ENCODE results near the gene LCOR.
"Not testable (repeated sequence)": the region's sequence is repeated elsewhere in the genome, so short reads cannot be mapped to it uniquely, and the experiment has no call there.

Gene LCOR

GRCh38 chr10:97016728-97017473, 184.8 kb downstream of the LCOR start:
- peak; percentile 53 to 71 for ATAC-seq

- ATAC-seq = no peak
Measured at GRCh38 chr10:97017474-97017903, 185.4 kb downstream of the LCOR start.

- ATAC-seq = no peak
Measured at GRCh38 chr10:97018251-97019212, 186.4 kb downstream of the LCOR start.

GRCh38 chr10:97019213-97019844, 187.2 kb downstream of the LCOR start:
- no peak for ATAC-seq

GRCh38 chr10:97020452-97021400, 188.6 kb downstream of the LCOR start:
- ATAC-seq = no peak

GRCh38 chr10:97022616-97023015, 190.5 kb downstream of the LCOR start:
- ATAC-seq = no peak

- no peak for ATAC-seq
Measured at GRCh38 chr10:97023401-97024167, 191.5 kb downstream of the LCOR start.

- no peak for ATAC-seq
Measured at GRCh38 chr10:97024168-97025073, 192.3 kb downstream of the LCOR start.

- ATAC-seq = peak in 1 of 2 donors; percentile 48
Measured at GRCh38 chr10:97025613-97026242, 193.6 kb downstream of the LCOR start.

- no peak for ATAC-seq
Measured at GRCh38 chr10:97028126-97028831, 196.2 kb downstream of the LCOR start.

- ATAC-seq = no peak
Measured at GRCh38 chr10:97028832-97029178, 196.7 kb downstream of the LCOR start.

GRCh38 chr10:97029271-97029670, 197.2 kb downstream of the LCOR start:
- no peak for ATAC-seq

- no peak for ATAC-seq
Measured at GRCh38 chr10:97030894-97031293, 198.8 kb downstream of the LCOR start.

- ATAC-seq = no peak
Measured at GRCh38 chr10:97031459-97031858, 199.4 kb downstream of the LCOR start.

- ATAC-seq = no peak
Measured at GRCh38 chr10:97032624-97033023, 200.5 kb downstream of the LCOR start.

- ATAC-seq = not testable (repeated sequence)
Measured at GRCh38 chr10:97033841-97034240, 201.7 kb downstream of the LCOR start.

GRCh38 chr10:97034301-97034700, 202.2 kb downstream of the LCOR start:
- no peak for ATAC-seq

- ATAC-seq = no peak
Measured at GRCh38 chr10:97034958-97035769, 203.1 kb downstream of the LCOR start.

All from activated CD4-positive, CD25-positive, alpha-beta regulatory T cell treated with anti-CD3 and anti-CD28 coated beads, Interleukin-2, amount 50 U/mL, for 24 hours (primary cell).